Stimulated activated effector memory CD8-positive, alpha-beta T cell treated with anti-CD3 and anti-CD28 coated beads, Interleukin-12 subunit alpha, Interleukin-12 subunit beta, amount 100 ng/mL, for 72 hours (primary cell): Measurements from ENCODE around the gene NRARP.
A peak's percentile ranks its signal among the peaks of the same experiment; 100 is the strongest.

Experiments
- ATAC-seq: fragments of 150-1000 bp; cut with Tn5 transposase; 2 replicates; pipeline ENCODE4 v1.10.0; 2021
- DNase-seq, 2 donors: peaks; one replicate each; pipeline ENCODE4 v3.0.0; 2021 to 2022; ENCODE audit warnings: low spot score in 2 of 2
- H3K27ac Mint-ChIP-seq: one replicate; pipeline ENCODE4 v1.8.0; 2022; ENCODE audit warnings: mild to moderate bottlenecking, mixed read lengths
- H3K36me3 Mint-ChIP-seq: one replicate; pipeline ENCODE4 v1.8.0; 2022; ENCODE audit warnings: mild to moderate bottlenecking, mixed read lengths
- H3K4me1 Mint-ChIP-seq: one replicate; pipeline ENCODE4 v1.8.0; 2022; ENCODE audit warnings: mixed read lengths
- H3K4me3 Mint-ChIP-seq: one replicate; pipeline ENCODE4 v1.8.0; 2022; ENCODE audit warnings: mild to moderate bottlenecking, mixed read lengths
- H3K9me3 Mint-ChIP-seq: one replicate; pipeline ENCODE4 v1.8.0; 2022; ENCODE audit warnings: mixed read lengths

The NRARP gene

GRCh38 chr9:137307255-137308056, 5.4 kb upstream of the NRARP start:
- H3K4me3 Mint-ChIP-seq, result no peak overlapping the region
- no peak overlapping the region for H3K27ac Mint-ChIP-seq
- H3K4me1 Mint-ChIP-seq, result peaks cover 6% of the 10 kb centered on the region
- no peak for ATAC-seq
- no peaks in the 10 kb centered on the region for H3K36me3 Mint-ChIP-seq
- no peak for DNase-seq
- H3K9me3 Mint-ChIP-seq, result no peaks in the 10 kb centered on the region

DNA sequence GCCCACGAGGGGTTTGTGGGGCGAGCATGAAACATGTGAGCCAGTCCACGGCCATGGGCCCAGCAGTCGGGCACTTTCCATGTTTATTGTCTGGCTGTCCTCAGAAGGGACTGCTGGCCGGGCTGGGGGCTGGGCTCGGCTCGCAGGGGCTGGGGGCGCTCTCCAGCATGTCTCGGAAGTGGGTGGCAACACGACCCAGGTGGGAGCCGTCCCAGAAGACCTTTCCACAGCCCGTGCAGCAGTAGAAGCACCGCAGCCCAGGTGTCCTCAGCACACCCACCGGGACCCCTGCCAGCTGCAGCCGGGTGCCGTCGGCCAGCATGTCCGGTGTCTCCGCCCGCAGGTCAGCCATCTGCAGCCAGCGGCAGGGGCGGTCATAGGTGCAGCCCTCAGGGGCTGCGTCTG, 4.8 kb upstream of the NRARP start:
- no peak for DNase-seq
- Mint-ChIP-seq H3K9me3 (no peaks in the 10 kb centered on the region), H3K36me3 (no peaks in the 10 kb centered on the region), H3K27ac (no peak overlapping the region), H3K4me3 (no peak overlapping the region), H3K4me1 (peaks cover 6% of the 10 kb centered on the region)
- no peak for ATAC-seq

GRCh38 chr9:137306066-137306849, 4.2 kb upstream of the NRARP start:
- no peaks in the 10 kb centered on the region for H3K36me3 Mint-ChIP-seq
- H3K4me1 Mint-ChIP-seq, result peaks cover 6% of the 10 kb centered on the region
- no peak overlapping the region for H3K4me3 Mint-ChIP-seq
- no peaks in the 10 kb centered on the region for H3K9me3 Mint-ChIP-seq
- ATAC-seq (no peak), DNase-seq (peak in 1 of 2 donors; percentile 57)
- no peak overlapping the region for H3K27ac Mint-ChIP-seq

- no peaks in the 10 kb centered on the region for H3K36me3 Mint-ChIP-seq
- DNase-seq (no peak), ATAC-seq (no peak)
- peak overlapping the region; percentile 37 for H3K27ac Mint-ChIP-seq
- H3K9me3 Mint-ChIP-seq, result no peaks in the 10 kb centered on the region
- H3K4me1 Mint-ChIP-seq, result peaks cover 9% of the 10 kb centered on the region
- no peak overlapping the region for H3K4me3 Mint-ChIP-seq
Measured at GRCh38 chr9:137305798-137306065, 3.7 kb upstream of the NRARP start.

DNA sequence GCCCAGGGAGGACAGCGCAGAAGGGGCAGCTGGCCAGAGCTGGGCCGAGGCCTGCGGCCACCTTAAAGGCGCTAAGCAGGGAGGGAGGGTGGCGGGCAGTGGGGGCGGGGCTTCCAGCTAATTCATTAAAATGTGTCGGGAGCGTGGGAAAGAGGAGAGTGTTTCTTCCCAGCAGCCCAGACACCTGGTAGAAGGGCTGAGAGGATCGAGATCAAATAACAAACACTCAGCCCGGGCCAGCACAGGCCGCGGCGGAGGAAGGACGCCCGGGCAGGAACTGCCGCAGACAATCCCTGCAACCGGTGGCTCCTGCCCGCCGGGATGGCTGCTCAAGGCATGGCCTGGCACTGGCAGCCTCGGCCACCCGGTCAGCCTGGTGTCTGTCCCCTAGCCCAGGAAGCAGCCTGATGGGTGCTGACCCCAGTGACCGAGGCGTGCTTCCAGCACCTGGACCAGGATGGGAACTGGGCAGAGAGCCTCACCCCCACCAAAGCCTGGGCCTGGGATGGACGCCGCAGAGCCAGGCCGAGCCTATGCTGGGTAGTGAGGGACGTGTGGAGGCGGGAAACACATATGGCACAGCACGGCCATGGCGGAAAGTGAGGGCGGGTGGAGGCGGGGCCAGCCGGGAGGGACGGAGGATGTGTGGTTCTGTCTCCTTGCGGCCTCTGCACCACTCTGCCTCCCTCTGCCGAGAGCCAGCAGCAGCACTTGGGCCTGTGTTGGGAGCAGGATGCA, 3.2 kb upstream of the NRARP start:
- Mint-ChIP-seq H3K4me1 (peaks cover 12% of the 10 kb centered on the region), H3K27ac (peak overlapping the region; percentile 37), H3K4me3 (no peak overlapping the region), H3K36me3 (no peaks in the 10 kb centered on the region), H3K9me3 (no peaks in the 10 kb centered on the region)
- ATAC-seq (peak; percentile 50), DNase-seq (peak in 1 of 2 donors; percentile 70)

DNA sequence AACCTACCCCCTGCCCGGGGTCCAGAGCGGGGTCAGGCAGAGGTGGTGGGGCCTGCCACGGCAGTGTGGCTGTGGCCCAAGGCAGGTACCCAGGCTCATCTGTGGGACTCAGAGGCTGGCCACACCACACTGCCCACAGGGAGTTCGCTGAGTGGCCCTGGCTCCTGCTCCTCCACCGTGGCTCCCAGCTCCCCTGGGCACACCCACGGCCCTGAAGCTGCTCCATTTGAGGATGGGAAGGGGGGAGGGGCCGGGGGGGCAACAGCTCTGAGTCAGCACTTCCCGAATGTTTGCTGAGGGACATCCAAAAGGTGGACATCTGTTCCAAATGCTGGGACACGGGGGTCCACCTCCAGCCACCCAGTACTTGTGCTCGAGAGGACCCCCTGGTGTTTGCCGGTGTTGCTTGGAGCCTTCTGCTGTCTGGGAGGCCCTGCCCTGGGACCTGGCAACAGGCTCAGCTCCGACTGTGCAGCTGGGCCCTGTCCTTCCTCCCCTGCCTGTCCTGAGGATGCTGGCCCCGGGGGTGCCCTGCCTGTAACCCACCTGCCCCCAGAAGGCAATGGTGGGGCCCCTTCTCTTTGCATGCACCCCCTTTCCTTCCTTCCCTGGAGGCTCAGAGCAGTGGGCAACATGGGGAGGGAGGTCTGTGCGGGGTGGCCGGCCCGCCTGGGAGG, 2.5 kb upstream of the NRARP start:
- Mint-ChIP-seq H3K4me1 (peaks cover 12% of the 10 kb centered on the region), H3K9me3 (no peaks in the 10 kb centered on the region), H3K36me3 (no peaks in the 10 kb centered on the region), H3K4me3 (no peak overlapping the region), H3K27ac (no peak overlapping the region)
- DNase-seq (no peak), ATAC-seq (no peak)

GRCh38 chr9:137303893-137304382, 1.9 kb upstream of the NRARP start:
- DNase-seq, result no peak
- ATAC-seq, result no peak
- Mint-ChIP-seq H3K27ac (no peak overlapping the region), H3K4me3 (peak overlapping the region; percentile 15), H3K9me3 (no peaks in the 10 kb centered on the region), H3K36me3 (no peaks in the 10 kb centered on the region), H3K4me1 (peaks cover 12% of the 10 kb centered on the region)

DNA sequence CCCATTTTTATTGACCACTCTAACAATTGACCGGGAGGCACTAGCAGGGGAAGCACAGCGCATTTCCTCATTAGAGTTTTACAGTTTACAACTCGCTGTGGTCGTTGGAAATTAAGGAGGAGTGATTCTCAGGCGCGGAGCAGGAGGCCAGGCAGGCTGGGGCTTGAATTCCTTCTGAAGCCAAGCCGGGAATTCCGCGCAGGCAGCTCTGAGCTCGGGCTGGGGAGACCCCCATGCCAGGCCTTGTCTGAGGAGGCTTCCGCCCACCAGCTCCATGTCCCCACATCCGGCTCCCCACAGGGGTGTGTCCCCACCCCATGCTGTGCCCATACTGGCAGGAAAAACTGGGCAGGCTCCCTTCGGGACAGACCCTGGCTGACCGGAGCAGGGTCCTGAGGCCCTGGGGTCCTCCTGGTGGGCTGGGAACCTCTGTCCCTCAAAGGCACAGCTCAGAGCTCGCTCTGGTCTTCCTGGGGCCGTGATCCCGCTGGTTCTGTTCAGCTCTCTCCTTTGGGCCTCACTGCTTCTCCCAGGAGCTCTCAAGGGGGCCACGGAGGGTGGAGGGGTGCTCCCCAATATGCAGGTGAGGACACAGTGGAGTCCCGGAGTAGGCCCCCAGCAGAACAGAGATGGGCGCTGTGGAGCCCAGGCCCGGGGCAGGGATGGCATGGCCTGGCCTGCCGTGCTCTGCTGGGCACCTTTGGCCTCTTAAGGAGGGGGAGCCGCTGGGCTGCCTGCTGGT, 1.3 kb upstream of the NRARP start:
- peak overlapping the region; percentile 15 for H3K4me3 Mint-ChIP-seq
- ATAC-seq, result no peak
- no peaks in the 10 kb centered on the region for H3K9me3 Mint-ChIP-seq
- DNase-seq, result peak in 1 of 2 donors; percentile 55
- H3K4me1 Mint-ChIP-seq, result peaks cover 12% of the 10 kb centered on the region
- no peak overlapping the region for H3K27ac Mint-ChIP-seq
- no peaks in the 10 kb centered on the region for H3K36me3 Mint-ChIP-seq

- peak overlapping the region; percentile 65 for H3K4me3 Mint-ChIP-seq
- ATAC-seq, result peak; percentile 59
Measured at GRCh38 chr9:137302449-137303150, 529 bp upstream of the NRARP start.

GRCh38 chr9:137301081-137301947, 757 bp downstream of the NRARP start:
- H3K36me3 Mint-ChIP-seq, result no peaks in the 10 kb centered on the region
- H3K9me3 Mint-ChIP-seq, result no peaks in the 10 kb centered on the region
- H3K4me3 Mint-ChIP-seq, result peak overlapping the region; percentile 65
- no peak overlapping the region for H3K27ac Mint-ChIP-seq
- H3K4me1 Mint-ChIP-seq, result peaks cover 19% of the 10 kb centered on the region
- DNase-seq (peak in 1 of 2 donors; percentile 74), ATAC-seq (peak; percentile 31)

More at GRCh38 chr9:137302449-137303150, 529 bp upstream of the NRARP start:
- Mint-ChIP-seq H3K4me1 (peaks cover 12% of the 10 kb centered on the region), H3K36me3 (no peaks in the 10 kb centered on the region), H3K27ac (no peak overlapping the region), H3K9me3 (no peaks in the 10 kb centered on the region)
- DNase-seq, result no peak

- DNase-seq (peak in 1 of 2 donors; percentile 49), ATAC-seq (no peak)
- Mint-ChIP-seq H3K36me3 (no peaks in the 10 kb centered on the region), H3K4me1 (peaks cover 18% of the 10 kb centered on the region), H3K27ac (no peak overlapping the region), H3K4me3 (peak overlapping the region; percentile 65), H3K9me3 (no peaks in the 10 kb centered on the region)
Measured at GRCh38 chr9:137300567-137301080, 1.4 kb downstream of the NRARP start.

DNA sequence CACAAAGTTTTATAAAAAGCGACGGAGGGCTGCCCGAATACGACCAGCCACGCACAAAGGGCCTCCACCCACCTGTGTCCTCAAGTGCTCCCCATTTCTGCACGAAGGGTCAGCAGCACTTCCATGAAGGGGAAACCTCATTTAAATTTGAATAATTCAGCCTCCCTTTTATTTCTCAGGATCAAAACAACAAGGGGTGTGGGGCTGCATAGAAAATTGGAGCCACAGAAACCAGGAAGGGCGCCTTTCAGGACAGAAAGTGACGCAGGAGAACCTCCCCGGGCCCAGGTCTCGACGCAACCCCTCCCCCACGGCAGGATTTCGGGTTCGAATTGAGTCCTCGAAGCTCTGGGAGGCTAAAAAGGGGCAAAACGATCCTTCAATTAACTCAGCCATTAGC, 2.1 kb downstream of the NRARP start:
- ATAC-seq (no peak), DNase-seq (no peak)
- Mint-ChIP-seq H3K4me1 (peaks cover 14% of the 10 kb centered on the region), H3K9me3 (no peaks in the 10 kb centered on the region), H3K27ac (no peak overlapping the region), H3K4me3 (peak overlapping the region; percentile 65), H3K36me3 (no peaks in the 10 kb centered on the region)

DNA sequence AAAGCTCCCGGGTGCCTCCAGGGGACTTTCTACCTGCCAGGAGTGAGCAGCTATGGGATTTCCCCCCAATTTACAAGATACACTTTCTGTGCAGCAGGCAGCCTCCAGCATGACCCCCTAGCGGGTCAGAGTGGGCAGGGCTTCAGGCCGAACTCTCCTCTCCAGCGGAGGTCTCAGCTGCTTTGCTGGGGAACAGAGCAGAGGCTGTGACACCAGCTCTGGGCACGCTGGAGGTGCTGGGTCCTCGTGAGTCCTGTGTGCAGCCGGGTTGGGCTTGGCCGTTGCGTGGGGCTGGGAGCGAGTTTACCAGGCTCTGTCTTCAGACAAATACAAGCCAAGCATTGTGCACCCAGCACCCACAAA, 2.9 kb downstream of the NRARP start:
- no peak for ATAC-seq
- no peak overlapping the region for H3K27ac Mint-ChIP-seq
- H3K4me1 Mint-ChIP-seq, result peaks cover 14% of the 10 kb centered on the region
- H3K4me3 Mint-ChIP-seq, result no peak overlapping the region
- no peaks in the 10 kb centered on the region for H3K9me3 Mint-ChIP-seq
- H3K36me3 Mint-ChIP-seq, result no peaks in the 10 kb centered on the region
- no peak for DNase-seq
